ENCODE data around the gene CAV2. TPM values are rescaled to one million over a fixed set of nuclear protein-coding genes. Genes with fewer than 3 reads are reported as not detected.
A peak's percentile ranks its signal among the peaks of the same experiment; 100 is the strongest.

CAV2 gene
- total and polyA plus RNA-seq, 2 of the 8 experiments (the other 6 are each of a cell fraction or from before 2014, with no cell fraction given) = 2.8 to 4.7 TPM

DNA sequence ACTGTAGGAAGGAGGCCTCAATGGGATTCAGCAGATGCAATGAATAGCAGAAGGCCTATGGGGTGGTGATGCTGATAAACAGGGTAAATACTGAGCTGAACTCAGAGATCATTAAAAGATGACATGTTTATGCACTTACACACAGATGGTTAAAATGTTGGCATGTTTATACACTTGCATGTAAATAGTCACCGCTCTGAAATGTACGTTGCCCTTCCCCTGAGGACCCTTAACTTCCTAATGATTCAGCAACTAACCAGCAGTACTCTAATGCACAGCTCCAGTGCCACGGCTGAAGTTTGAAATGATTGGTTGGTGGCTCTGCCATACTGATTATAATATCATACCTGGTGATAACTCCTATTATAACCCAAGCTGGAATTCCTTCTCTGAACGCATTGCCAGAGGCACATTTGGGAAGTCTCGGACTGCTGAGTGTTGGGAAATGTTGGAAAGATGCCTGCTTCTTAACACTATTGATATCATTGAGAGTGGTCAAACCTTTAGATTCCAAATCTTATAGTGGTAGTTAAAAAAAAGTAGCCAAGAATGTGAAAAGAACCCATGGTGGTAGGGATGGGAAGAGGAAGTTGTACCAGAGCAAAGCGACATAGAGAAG is 21.6 kb downstream of the CAV2 start:
- H2AFZ ChIP-seq (ENCODE audit: low read length) = no peak overlapping the region
- DNase-seq (ENCODE audit: low read depth in 1 of 2, low spot score in 2 of 2) = no peak
- peaks cover 0 to 15% (median 6%) of the 10 kb centered on the region in 4 experiments; a peak in 4 of 7 replicates for H3K27me3 ChIP-seq (replicated peaks in 1 of 4; ENCODE audit: control insufficient read depth in 3 of 4, extremely low read depth in 1 of 4, insufficient read depth in 3 of 4, low read length in 3 of 4)
- H3K56ac ChIP-seq (replicated peaks; ENCODE audit: insufficient read length, low read depth, low read length) = no peak overlapping the region
- no peaks in the 10 kb centered on the region for H4K20me1 ChIP-seq (replicated peaks in 1 of 2; ENCODE audit: control insufficient read depth in 1 of 2, insufficient read depth in 2 of 2, low read length in 2 of 2)
- H2BK12ac ChIP-seq (ENCODE audit: low read depth, low read length) = peak overlapping the region; percentile 84
- WGBS, 2 experiments (ENCODE audit: extremely low coverage in 1 of 2, insufficient coverage in 1 of 2, insufficient read length in 1 of 2, insufficient replicate concordance in 2 of 2, low coverage in 1 of 2, low lambda C conversion rate in 2 of 2, missing lambda C conversion rate in 1 of 2) = 89% methylated on average over 6 of the region's 6 CpGs; no CpG with 5 or more reads in 1 of the 2 experiments
- FAIRE-seq = no peak
- H3K4me1 ChIP-seq (replicated peaks in 1 of 4; ENCODE audit: control insufficient read depth in 3 of 4, insufficient read depth in 4 of 4, low read length in 3 of 4) = peaks cover 0 to 10% (median 7%) of the 10 kb centered on the region in 4 experiments; a peak in 5 of 7 replicates
- peaks cover 13% of the 10 kb centered on the region; the same call in 1 of the 2 replicates for H3K23me2 ChIP-seq (ENCODE audit: low read depth, low read length)
- H2AK5ac ChIP-seq (ENCODE audit: low read depth, low read length) = no peak overlapping the region
- no peak overlapping the region for H3K4me3 ChIP-seq (ENCODE audit: extremely low read depth in 1 of 4, insufficient read depth in 2 of 4, low read depth in 3 of 4, low read length in 4 of 4)
- H3K36me3 ChIP-seq (ENCODE audit: control insufficient read depth in 2 of 4, insufficient read depth in 4 of 4, low read length in 3 of 4) = no peaks in the 10 kb centered on the region
- no peak overlapping the region for H4K8ac ChIP-seq (ENCODE audit: extremely low read depth, insufficient read depth, low read length)
- H3K23ac ChIP-seq (ENCODE audit: insufficient read length) = no peak overlapping the region
- H4K5ac ChIP-seq (ENCODE audit: insufficient read length, low read depth, low read length) = no peak overlapping the region
- H3K4me2 ChIP-seq (ENCODE audit: insufficient read depth in 1 of 2, low read depth in 2 of 2, low read length in 2 of 2) = no peak overlapping the region
- no peaks in the 10 kb centered on the region for H3K79me1 ChIP-seq (ENCODE audit: low read depth, low read length)
- no peak overlapping the region for H3K4ac ChIP-seq (replicated peaks; ENCODE audit: insufficient read length, low read depth, low read length)
- H2BK120ac ChIP-seq (replicated peaks; ENCODE audit: low read depth, low read length) = no peak overlapping the region
- H2BK5ac ChIP-seq (ENCODE audit: low read depth, low read length) = no peak overlapping the region; the same call in 1 of the 2 replicates
- no peak overlapping the region for H4K91ac ChIP-seq (replicated peaks; ENCODE audit: insufficient read length, low read length)
- no peak overlapping the region for H2BK15ac ChIP-seq (ENCODE audit: low read length)
- no peak overlapping the region for H3K18ac ChIP-seq (ENCODE audit: extremely low read depth, low read length)
- H3K9ac ChIP-seq (replicated peaks in 1 of 4; ENCODE audit: extremely low read depth in 1 of 4, low read depth in 3 of 4, low read length in 3 of 4) = no peak overlapping the region
- CTCF ChIA-PET (ENCODE audit: partially characterized antibody) = interaction anchor here (1.0 to 1.5 kb wide), 4 partner anchors 10 to 289 kb away, joined by 3 to 7 read pairs (median 4); no protein-coding TSS in a partner anchor
- H3K27ac ChIP-seq (ENCODE audit: low read depth, low read length) = no peak overlapping the region
- POLR2A ChIA-PET (ENCODE audit: partially characterized antibody) = interaction anchor here (0.6 to 1.4 kb wide), 2 partner anchors 25 to 152 kb away, joined by 3 read pairs; no protein-coding TSS in a partner anchor
- H2BK20ac ChIP-seq (ENCODE audit: low read length) = 0 out of 2 replicates have a peak overlapping the region, but pooled peaks have one; percentile 41
- H3K14ac ChIP-seq (ENCODE audit: insufficient read length) = no peak overlapping the region
- no peaks in the 10 kb centered on the region; a peak in 1 of 4 replicates for H3K79me2 ChIP-seq (ENCODE audit: control insufficient read depth in 1 of 2, insufficient read depth in 2 of 2, low read length in 2 of 2)
- H3K9me3 ChIP-seq (ENCODE audit: insufficient read depth in 2 of 2, low read depth in 1 of 2, low read length in 1 of 2) = no peaks in the 10 kb centered on the region
- no peak for TF ChIP-seq MAFK (IDR thresholded peaks at IDR 0.05; ENCODE audit: low read depth, low read length)
- TF ChIP-seq ASH2L (IDR thresholded peaks at IDR 0.05; ENCODE audit: low read length) = no peak
- no peak for TF ChIP-seq RNF2 (IDR thresholded peaks at IDR 0.05; ENCODE audit: borderline replicate concordance, low read depth, low read length, missing control alignments, poor library complexity, severe bottlenecking)
- TF ChIP-seq NANOG (IDR thresholded peaks at IDR 0.05; ENCODE audit: insufficient read depth, low read depth, low read length, poor library complexity, severe bottlenecking) = no peak
- TF ChIP-seq CEBPB (IDR thresholded peaks at IDR 0.05; ENCODE audit: low read depth, low read length) = no peak
- no peak for TF ChIP-seq SIX5 (IDR thresholded peaks at IDR 0.05; ENCODE audit: low read depth, low read length)
- no peak for TF ChIP-seq CTBP2 (IDR thresholded peaks at IDR 0.05; ENCODE audit: borderline replicate concordance, insufficient read depth, insufficient read length, low read length)
- TF ChIP-seq EP300 (IDR thresholded peaks at IDR 0.05; ENCODE audit: borderline replicate concordance in 1 of 2, low read depth in 2 of 2, low read length in 2 of 2) = no peak
- TF ChIP-seq POLR2A (IDR thresholded peaks at IDR 0.05; ENCODE audit: control extremely low read depth in 1 of 2, low read depth in 2 of 2, low read length in 2 of 2) = no peak
- TF ChIP-seq, protein P1, sequence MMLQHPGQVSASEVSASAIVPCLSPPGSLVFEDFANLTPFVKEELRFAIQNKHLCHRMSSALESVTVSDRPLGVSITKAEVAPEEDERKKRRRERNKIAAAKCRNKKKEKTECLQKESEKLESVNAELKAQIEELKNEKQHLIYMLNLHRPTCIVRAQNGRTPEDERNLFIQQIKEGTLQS (IDR thresholded peaks at IDR 0.05; ENCODE audit: insufficient read depth, low read depth, low read length) = no peak
- TF ChIP-seq EZH2 (IDR thresholded peaks at IDR 0.05; ENCODE audit: low read depth, low read length, severe bottlenecking) = no peak
